OCI-LY7 (cell line): ENCODE measurements around the gene SPTB.

Experiments used
- CTCF ChIP-seq: fragments of 200-600 bp; sonication (generic); conservative IDR thresholded peaks from 2 replicates; pipeline ENCODE4 v1.5.1; 2014; ENCODE audit warnings: mild to moderate bottlenecking, antibody characterized with exemption, low read length, moderate library complexity, mixed read lengths
- EZH2phosphoT487 ChIP-seq: fragments of 200-600 bp; sonication (generic); IDR thresholded peaks from 2 replicates; pipeline ENCODE4 v1.6.1; 2018; ENCODE audit warnings: low read depth, borderline replicate concordance, mild to moderate bottlenecking, mixed run types, antibody characterized with exemption, low read length, moderate library complexity, mixed read lengths

- TF ChIP-seq CTCF = no peak
- no peak for TF ChIP-seq EZH2phosphoT487
These were observed 14.6 kb downstream of the SPTB start for GRCh38 chr14:64865109-64865508.
